ENCODE data around the gene PRKCA. TPM values are rescaled to one million over a fixed set of nuclear protein-coding genes. Genes with fewer than 3 reads are reported as not detected.
A peak's percentile ranks its signal among the peaks of the same experiment; 100 is the strongest.

PRKCA gene
- total RNA-seq, 1 donor from 2014 or later, result 29.0 TPM

- TF ChIP-seq CTCF (IDR thresholded peaks at IDR 0.05), result no peak
- Histone ChIP-seq H3K27me3 (ENCODE audit: low read depth) (no peaks in the 10 kb centered on the region), H3K27ac (no peak overlapping the region), H3K4me3 (no peak overlapping the region), H3K4me1 (peaks cover 7% of the 10 kb centered on the region), H3K36me3 (peaks cover 17% of the 10 kb centered on the region), H3K9me3 (no peaks in the 10 kb centered on the region)
- ATAC-seq (peak; percentile 33 to 86), DNase-seq (peak; percentile 57)
- intact Hi-C loops (cut with DNase I), result no loop called here
Measured at GRCh38 chr17:66691644-66692420, 389.4 kb downstream of the PRKCA start.

- Histone ChIP-seq H3K27me3 (ENCODE audit: low read depth) (no peaks in the 10 kb centered on the region), H3K4me3 (no peak overlapping the region), H3K4me1 (peaks cover 7% of the 10 kb centered on the region), H3K9me3 (no peaks in the 10 kb centered on the region), H3K36me3 (peaks cover 17% of the 10 kb centered on the region), H3K27ac (no peak overlapping the region)
- intact Hi-C loops (cut with DNase I), result no loop called here
- DNase-seq (no peak), ATAC-seq (no peak)
- no peak for TF ChIP-seq CTCF (IDR thresholded peaks at IDR 0.05)
Measured at GRCh38 chr17:66692421-66692690, 389.9 kb downstream of the PRKCA start.

GRCh38 chr17:66695098-66695497 is 392.7 kb downstream of the PRKCA start:
- DNase-seq, result no peak
- Histone ChIP-seq H3K36me3 (peaks cover 9% of the 10 kb centered on the region), H3K27ac (no peak overlapping the region), H3K27me3 (ENCODE audit: low read depth) (no peaks in the 10 kb centered on the region), H3K9me3 (peaks cover 4% of the 10 kb centered on the region), H3K4me1 (peaks cover 7% of the 10 kb centered on the region), H3K4me3 (no peak overlapping the region)
- ATAC-seq, result no peak
- TF ChIP-seq CTCF (IDR thresholded peaks at IDR 0.05), result no peak
- intact Hi-C loops (cut with DNase I), result no loop called here

GRCh38 chr17:66698270-66698669 is 395.9 kb downstream of the PRKCA start:
- H3K9me3 ChIP-seq, result peaks cover 4% of the 10 kb centered on the region
- no peaks in the 10 kb centered on the region for H3K36me3 ChIP-seq
- ATAC-seq, result no peak
- no peaks in the 10 kb centered on the region for H3K4me1 ChIP-seq
- no peak overlapping the region for H3K27ac ChIP-seq
- no peak for TF ChIP-seq CTCF (IDR thresholded peaks at IDR 0.05)
- no peak overlapping the region for H3K4me3 ChIP-seq
- intact Hi-C loops (cut with DNase I), result no loop called here
- no peaks in the 10 kb centered on the region for H3K27me3 ChIP-seq (ENCODE audit: low read depth)
- DNase-seq, result no peak

- Histone ChIP-seq H3K27me3 (ENCODE audit: low read depth) (no peaks in the 10 kb centered on the region), H3K27ac (no peak overlapping the region), H3K9me3 (peaks cover 4% of the 10 kb centered on the region), H3K4me1 (no peaks in the 10 kb centered on the region), H3K4me3 (no peak overlapping the region), H3K36me3 (no peaks in the 10 kb centered on the region)
- no peak for TF ChIP-seq CTCF (IDR thresholded peaks at IDR 0.05)
- no peak for DNase-seq
- no peak for ATAC-seq
- intact Hi-C loops (cut with DNase I), result no loop called here
Measured at GRCh38 chr17:66701462-66701861, 399.0 kb downstream of the PRKCA start.
